GM19035 (cell line): Measurements from ENCODE around the gene SYAP1.
"Not testable (repeated sequence)": the region's sequence is repeated elsewhere in the genome, so short reads cannot be mapped to it uniquely, and the experiment has no call there.

Source experiments
- ATAC-seq: cut with Tn5 transposase; IDR thresholded peaks from one replicate; pipeline ENCODE4 v1.9.1; 2021; ENCODE audit not compliant: unreplicated experiment

The SYAP1 gene

DNA sequence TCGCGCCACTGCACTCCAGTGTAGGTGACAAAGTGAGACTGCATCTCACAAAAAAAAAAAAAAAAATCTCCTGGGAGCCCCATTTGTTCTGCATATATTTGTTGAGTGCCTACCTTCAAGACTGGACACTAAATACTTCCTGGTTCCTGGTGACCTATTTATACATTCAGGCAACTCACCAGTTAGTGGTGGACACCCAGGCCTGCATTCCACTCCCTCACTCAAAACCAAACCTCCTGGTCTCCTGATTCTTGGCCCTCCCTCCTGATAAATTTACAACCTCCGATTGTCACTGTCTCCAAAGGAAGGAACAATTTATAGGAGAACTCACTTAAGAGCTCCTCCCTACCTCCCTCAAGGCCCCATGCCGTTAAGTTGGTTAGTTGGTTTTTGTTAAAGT, 3.1 kb downstream of the SYAP1 start:
- ATAC-seq = no peak

DNA sequence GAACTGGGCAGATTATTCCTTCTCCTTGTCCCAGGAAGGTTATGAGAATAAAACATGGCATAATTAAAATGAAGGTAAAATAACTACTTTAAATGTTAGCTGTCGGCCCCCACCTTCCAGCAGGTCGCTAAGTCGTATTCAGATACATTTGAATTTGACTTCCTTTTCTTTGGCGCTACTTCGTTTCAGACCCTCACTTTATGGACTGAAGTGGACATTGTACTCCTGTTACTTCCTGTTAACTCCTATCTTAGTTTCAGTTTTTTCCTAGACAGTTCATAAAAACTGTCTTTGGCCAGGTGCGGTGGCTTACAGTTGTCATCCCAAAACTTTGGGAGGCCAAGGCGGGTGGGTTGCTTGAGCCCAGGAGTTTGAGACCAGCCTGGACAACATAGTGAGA, 5.7 kb downstream of the SYAP1 start:
- ATAC-seq = no peak

DNA sequence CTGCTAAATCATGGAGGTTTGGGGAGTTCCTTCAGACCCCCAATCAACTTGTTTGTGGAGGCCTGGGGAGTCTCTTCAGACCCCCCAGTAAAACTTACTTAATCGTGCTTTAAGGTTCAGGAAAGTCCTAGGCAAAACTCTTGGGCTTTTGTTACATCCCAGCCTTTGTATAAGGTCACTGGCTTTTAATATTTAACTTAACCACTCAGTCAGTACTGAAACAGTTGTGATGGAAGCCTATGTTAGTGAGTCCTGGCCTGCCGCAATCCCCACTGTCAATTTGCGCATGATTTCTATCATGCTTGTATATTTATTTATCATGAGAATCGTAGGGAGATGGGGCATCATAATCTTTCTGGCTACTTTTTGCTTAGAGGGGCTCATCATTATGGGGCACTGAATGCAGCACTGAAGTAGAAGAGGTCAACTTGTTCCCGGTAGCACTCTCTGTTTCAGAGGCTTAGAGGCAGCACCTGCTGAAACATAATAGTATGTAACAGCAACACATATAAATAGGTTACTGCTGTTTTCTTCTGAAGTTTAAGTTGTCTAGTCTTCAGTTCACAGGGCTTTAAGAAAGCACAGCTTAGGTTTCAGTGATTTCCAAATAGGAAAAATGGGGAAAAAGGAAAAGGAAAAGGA, 7.1 kb downstream of the SYAP1 start:
- ATAC-seq = not testable (repeated sequence)

DNA sequence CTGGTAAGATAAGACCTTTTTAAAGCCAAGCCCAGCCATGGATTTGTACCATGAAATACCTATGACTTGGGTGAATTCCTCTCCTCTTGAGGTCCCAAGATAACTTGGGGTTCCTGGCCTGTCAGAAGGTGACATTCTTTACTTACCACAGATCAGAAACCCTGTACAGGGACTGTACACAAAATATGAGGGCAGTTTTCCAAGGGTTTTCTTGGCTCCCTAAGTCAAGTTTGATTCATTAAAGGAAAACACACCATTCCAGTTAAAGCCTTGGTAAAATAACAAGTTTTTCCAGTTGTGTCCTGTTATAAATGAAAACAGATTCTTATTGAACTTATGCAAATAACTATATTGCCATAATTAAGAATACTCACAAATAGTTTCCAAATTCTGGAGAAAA, 8.2 kb downstream of the SYAP1 start:
- no peak for ATAC-seq

DNA sequence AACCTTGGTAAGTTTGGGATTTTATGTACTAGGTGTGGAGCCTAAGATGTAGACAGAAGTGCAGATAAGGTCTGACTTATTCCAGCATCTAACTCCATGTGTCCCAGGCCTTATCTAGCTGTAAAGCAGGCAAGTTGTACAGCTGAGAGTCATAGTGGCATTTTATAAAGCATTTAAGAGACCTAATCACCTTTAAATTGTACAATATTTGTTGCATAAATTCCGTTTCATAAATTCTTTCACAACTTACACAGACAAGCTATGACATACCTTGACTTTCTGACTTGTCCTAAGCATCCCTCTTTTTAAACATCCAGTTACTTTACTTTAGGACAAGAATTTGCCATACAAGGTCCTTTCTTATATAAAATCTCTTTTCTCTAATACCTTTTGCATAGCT, 11.0 kb downstream of the SYAP1 start:
- ATAC-seq = no peak

DNA sequence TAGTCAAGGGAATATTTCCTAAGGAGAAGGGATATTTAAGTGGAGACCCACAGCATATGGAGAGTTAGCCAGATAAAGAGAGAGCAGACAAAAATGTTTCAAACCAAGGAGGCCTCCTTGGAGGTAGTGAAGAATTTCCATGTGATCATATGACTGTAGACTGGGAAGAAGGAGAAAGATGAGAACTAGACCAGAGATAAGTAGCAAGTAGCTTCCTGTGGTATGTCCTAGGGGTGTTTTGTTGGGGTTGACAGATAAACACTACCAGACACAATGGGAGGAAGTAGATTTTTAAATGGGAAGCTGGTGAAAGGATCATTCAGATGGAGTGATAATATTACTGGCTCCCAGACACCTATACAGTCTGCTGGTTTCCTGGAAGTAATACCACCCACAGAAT, 13.6 kb downstream of the SYAP1 start:
- ATAC-seq = no peak

DNA sequence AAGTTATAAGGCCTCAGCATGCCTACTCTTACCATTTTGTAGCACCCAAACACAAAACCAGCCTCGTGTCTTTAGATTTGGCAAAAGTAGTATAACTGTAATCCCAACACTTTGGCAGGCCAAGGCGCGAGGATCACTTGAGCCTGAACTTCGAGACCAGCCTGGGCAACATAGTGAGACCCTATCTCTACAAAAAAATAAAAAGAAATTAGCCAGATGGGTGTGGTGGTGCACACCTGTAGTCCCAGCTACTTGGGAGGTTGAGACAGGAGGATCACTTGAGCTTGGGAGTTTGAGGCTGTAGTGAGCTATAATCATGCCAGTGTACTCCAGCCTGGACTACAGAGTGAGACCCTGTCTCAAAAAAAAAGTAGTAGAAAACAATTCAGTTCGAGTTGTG, 17.6 kb downstream of the SYAP1 start:
- ATAC-seq = no peak

DNA sequence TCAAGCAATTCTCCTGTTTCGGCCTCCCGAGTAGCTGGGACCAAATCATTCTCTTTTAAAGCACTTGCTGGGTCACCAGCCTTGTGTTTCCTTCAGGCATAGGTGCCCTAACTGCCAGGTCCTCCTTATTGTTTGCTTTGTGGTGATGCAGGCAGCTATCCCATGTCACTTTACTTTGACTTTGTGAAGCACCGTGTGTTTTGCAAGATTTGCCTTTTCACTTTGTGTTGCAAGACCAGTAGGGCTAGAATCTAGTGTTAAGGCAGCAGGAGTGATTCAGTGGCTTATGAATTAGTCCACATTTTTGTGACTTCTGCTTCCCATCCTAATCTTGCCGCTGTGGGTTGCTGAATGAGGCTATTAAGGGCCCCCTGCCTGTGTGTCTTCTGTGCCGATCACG, 20.2 kb downstream of the SYAP1 start:
- ATAC-seq = no peak

DNA sequence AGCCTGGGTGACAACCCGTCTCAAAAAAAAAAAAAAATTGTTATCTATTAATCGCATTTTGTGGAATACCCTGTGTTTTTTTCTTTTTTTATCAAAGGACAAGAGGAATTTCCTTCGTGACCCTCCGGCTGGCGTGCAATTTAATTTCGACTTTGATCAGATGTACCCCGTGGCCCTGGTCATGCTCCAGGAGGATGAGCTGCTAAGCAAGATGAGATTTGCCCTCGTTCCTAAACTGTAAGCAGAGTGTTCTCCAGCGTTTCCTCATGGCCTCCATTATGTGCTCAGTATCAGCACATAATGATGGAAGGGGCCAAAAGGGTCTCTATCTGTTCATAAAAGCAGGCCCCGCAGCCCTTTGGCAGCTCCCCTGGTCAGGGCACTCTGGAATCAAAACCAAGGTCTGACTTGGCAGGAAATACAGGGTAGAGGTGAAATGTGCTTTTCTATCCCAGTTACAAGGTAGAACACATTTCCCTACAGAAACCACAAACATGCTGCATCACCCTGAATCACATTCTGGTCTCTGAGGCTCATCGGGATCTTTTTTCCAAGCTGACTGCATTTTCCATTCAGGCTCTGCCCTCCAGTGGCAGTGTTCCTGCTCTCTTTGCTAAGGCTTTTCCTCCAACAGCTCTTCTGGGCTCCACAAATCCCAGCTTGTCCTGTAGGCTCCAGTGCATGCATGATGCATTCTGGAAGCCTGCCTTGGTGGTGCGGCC, 24.4 kb downstream of the SYAP1 start:
- ATAC-seq = no peak

DNA sequence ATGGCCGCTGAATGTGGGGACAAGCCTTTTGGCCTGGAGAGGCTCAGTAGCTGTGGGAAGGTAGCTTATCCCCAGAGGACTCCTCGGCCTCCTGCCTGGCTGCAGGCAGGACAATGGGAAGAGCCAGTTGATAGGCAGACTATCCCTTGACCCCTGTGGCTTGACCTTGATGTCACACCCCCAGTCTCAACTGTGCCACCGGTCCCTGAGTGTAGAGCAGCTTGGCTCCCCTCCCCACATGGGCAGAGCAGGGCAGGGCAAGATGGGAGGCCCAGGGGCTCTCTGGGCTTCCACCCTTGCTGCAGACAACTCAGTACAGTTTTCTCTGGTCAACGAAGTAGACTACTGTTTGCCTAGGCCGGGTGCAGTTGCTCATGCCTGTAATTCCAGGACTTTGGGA, 25.7 kb downstream of the SYAP1 start:
- ATAC-seq = no peak

DNA sequence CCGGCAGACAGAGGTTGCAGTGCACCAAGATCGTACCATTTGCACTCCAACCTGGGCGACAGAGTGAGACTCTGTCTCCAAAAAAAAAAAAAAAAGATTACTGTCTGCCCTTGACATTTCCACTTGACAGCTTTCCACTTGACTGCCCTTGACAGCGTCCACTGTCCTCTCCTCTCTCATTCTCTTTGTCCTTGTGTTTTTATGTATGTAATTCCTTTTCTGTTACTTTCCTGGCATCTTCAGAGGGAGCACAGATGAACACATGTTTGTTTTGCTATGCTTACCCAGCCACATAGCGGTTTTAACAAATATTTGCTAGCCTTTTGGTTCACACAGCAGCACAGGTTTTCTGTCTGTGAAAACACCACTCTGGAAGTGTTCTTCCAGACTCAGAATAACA, 26.2 kb downstream of the SYAP1 start:
- no peak for ATAC-seq

DNA sequence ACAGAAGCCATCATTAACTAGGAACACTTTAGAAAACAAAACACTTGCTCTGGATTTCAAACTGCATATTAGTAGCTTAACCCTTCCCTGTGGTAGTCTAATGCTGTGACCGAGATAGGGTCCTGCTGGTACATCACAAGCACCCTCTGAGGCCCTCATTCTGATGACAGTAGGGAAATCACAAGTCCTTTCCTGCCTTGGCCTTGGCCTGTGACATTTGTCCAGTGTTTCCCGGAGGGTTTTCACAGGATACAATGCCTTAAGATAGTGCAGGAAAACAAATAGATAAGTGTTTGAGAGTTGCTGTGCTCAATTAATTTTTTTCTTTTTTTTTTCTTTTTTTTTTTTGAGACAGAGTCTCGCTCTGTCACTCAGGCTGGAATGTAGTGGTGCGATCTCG, 29.0 kb downstream of the SYAP1 start:
- no peak for ATAC-seq

DNA sequence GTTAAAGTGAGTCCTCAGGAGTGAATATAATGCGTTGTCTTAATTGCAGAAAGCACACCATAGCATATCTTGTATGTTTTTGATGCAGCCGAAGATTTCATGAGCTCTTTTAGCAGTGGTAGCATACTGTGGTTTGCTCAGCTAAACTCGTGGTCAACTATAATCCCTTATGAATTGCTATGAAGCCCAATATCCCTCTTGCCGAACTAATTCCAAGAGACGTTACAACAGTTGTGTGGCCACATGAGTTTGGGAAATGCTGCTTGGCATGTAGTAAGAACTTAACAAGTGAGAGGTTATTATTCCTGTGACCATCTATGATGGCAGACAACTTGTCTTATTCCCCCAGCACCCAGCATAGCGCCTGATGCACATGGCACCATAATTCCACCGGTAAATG, 30.7 kb downstream of the SYAP1 start:
- ATAC-seq = no peak

DNA sequence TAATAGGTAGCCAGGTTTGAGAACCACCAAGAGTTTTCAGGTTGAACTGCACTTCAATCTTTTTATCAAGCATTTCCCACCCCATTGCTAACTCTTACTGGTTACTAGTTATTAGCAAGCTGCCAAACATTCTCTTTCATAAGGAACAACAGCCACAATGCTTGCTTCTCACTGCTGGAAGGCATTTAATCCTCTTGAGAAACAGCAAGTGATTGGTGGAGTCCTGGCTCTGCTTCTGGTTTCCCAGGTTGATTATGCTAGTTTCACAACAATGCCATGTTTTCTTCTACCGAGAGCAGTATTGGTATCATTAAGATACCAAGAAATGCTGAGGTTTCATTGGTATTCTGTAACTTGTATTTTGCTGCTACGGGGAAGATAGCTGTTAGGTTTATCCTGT, 34.6 kb downstream of the SYAP1 start:
- ATAC-seq = no peak

DNA sequence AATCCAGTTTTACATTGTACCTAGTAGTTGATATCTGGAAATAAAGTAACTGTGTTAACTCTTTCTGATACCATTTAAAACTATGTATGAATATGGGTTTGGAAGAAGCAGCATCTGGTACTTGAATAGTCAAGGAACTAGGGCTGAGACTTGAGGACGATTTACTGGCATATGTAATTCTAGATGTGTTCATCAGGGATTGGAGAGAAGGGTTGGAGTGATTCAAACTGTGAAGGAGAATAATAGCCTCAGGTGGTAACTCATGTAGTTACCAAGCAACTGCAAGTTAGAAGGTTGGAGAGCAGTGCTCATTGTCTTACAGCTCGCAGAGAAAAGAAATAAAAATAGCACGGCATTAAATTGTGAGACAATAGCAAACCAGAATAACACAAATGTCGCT, 37.3 kb downstream of the SYAP1 start:
- no peak for ATAC-seq

DNA sequence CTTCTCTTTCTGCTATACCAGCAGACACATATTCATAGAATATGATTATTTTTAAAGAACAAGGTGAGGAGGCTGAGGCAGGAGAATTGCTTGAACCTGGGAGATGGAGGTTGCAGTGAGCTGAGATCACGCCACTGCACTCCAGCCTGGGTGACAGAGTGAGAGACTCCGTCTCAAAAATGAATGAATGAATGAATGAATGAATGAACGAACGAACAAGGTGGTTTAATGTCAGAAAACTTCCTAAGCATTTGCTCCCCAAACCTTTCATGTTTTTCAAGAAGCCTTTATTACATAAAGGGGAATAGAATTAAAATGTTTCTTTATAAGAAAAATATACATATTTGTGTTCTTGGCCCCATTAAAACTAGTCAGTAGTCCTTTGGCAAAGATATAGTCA, 42.1 kb downstream of the SYAP1 start:
- ATAC-seq = not testable (repeated sequence)

DNA sequence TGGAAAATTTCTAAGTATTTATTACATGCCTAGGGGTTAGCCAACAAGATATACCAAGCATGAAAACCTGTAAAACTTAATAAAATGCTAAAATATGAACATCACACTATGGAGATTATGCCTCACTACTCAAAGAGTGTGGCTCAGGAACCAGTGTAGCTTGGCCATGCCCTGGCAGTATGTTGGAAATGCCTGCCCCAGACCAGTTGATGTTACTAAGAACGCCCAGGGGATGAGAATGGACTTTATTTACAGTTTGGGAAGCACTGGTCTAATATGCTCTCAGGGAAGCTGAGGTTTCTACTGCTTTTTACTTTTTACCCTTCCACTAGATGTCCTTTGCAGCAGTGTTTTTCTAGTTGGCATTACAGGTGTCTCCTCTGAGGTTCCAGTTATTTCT, 43.2 kb downstream of the SYAP1 start:
- no peak for ATAC-seq

DNA sequence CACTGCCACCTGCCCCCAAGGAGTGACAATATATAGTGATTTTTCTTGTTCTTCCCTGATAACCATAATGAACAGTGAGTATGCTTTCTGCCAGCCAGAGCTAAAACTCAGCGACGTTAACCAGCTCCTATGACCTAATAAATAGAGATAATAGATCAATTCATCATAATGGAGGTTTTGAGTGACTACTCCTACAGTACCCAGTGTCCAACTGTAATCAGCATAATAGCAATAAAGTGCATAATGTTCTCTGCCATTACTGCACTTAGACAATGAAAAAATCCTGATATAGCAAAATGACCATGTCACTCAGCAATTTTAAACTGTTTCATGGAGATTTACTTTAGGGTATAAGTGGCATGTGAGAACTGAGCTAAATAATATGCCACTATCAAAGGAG, 46.2 kb downstream of the SYAP1 start:
- no peak for ATAC-seq

DNA sequence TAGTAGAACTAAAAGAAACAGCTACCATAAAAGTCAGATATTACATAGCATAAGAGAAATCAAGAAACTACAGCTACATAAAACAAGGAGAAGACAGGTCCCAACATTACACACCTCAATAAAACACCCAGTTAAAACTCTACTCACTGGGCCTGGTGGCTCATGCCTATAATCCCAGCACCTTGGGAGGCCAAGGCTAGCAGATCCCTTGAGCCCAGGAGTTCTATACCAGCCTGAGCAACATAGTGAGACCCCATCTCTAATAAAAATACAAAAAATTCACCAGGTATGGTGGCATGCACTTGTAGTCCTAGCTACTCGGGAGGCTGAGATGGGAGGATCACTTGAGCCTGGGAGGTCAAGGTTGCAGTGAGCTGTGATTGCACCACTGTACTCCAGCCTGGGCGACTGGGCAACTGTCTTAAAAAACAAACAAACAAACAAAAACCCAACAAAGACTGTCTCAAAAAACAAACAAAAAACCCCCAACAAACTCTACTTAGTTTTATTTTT, 51.6 kb downstream of the SYAP1 start:
- ATAC-seq = no peak

DNA sequence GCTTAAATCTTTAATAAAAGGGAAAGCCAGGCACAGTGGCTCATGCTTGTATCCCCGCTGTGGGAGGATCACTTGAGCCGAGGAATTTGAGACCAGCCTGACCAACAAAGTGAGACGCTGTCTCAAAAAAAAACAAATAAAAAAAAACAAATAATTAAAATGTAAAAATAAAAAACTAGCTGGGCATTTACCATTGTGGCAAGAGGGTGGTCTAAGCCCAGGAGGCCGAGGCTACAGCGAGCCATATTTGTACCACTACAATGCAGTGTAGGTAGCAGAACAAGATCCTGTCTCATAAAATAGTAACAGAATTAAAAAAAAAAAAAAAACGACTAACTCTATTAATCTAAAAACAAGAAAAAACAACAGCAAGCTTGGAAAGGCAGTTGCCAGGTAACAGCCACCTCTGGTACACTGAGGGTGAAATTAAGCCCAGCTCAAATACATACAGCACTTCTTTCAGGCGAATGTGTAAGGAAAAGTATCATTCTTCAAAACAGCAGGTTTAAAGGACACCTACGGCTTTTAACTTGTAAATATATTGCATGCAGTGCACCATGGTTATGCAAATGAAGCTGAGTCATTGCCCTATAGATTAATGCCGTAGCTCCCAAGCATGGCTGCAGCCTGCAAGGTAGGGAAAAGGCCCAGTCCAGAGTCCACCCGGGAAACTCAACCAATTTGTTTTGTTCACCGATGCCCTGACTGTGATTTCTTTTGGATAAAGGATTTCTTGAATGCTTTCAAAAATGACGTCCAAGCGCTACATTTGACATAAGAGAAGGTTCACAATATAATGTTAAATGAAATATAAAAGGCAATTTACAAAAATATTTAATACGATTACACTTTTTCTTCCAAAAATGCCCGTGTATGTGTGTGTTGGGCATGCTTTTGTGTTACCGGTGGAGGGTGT, 52.3 kb downstream of the SYAP1 start:
- no peak for ATAC-seq

DNA sequence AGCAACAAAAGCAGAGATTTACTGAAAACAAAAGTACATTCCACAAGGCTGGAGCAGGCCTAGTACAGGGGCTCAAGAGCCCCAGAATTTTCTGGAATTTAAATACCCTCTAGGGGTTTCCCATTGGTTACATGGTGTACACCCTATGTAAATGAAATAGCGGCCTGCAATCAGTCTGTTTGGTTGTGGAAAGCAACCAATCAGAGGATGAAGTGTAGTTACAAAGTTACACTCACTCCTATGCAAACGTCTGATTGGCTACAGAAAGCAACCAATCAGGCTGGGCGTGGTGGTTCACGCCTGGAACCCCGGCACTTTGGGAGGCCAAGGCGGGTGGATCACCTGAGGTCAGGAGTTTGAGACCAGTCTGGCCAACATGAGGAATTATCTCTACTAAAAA, 53.0 kb downstream of the SYAP1 start:
- no peak for ATAC-seq

DNA sequence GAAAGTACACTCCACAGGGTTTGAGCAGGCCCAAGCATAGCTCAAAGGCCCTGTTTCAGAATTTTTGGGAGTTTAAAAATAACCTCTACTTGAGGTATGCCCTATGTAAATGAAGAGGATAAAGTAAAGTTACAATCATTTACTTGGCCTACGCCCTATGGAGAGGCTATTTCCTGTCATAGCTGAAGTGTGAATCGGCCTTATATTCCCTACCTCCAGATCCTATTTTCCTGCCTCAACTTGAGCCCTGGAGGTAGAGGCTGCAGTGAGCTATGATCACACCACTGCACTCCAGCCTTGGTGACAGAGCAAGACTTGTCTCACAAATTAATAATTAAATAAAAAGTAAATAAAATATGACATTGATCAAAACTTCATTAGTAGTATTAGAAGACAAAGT, 55.3 kb downstream of the SYAP1 start:
- ATAC-seq = no peak
